Measurements from ENCODE around the gene PIGO. TPM values are rescaled to one million over a fixed set of nuclear protein-coding genes. Genes with fewer than 3 reads are reported as not detected.

Gene PIGO
- total and polyA plus RNA-seq, 2 of the 4 experiments (the other 2 are of a cell fraction): 9.3 to 18.2 TPM

DNA sequence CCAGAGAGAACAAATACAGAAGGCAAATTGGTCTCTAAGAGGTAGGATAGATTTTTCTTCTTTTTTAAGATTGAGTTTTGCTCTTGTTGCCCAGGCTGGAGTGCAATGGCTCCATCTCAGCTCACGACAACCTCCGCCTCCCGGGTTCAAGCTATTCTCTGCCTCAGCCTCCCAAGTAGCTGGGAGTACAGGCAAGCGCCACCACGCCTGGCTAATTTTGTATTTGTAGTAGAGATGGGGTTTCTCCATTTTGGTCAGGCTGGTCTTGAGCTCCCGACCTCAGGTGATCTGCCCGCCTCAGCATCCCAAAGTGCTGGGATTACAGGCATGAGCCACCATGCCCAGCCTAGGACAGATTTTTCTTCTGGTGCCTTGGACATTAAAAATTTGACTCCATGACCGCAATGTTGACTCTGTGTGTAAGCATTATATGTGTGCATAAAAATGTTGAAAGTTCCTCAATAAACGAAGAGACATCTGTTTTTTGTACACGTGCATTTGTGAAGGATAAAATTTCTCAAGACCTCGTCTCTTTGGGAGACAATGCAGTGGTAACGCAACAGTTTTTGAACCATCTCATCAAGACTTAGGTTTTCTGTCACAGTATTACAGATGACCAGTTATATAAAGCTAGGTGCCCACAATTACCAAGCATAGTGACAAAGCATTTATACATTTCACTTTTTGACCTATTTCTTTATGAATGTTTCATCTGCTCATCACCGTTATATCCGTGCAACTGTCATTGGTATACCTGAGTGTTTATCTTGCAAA, 41.3 kb downstream of the PIGO start:
- no peak overlapping the region for H3K18ac ChIP-seq (ENCODE audit: low read depth, low read length)
- H3K4ac ChIP-seq (ENCODE audit: low read depth, low read length): no peak overlapping the region
- H3K27ac ChIP-seq (ENCODE audit: insufficient read depth, low read length): no peak overlapping the region
- no peak overlapping the region for H2BK15ac ChIP-seq (ENCODE audit: low read depth, low read length)
- H4K20me1 ChIP-seq (ENCODE audit: insufficient read depth, low read length): peaks cover 13% of the 10 kb centered on the region; the same call in 1 of the 2 replicates
- no peak overlapping the region for H3K14ac ChIP-seq (replicated peaks; ENCODE audit: low read depth, low read length)
- no peak overlapping the region for H2AK9ac ChIP-seq (replicated peaks; ENCODE audit: low read depth, low read length, poor library complexity)
- H4K91ac ChIP-seq (ENCODE audit: insufficient read depth, low read depth, low read length): no peak overlapping the region
- no peak overlapping the region for H2BK5ac ChIP-seq (ENCODE audit: low read depth, low read length, poor library complexity, severe bottlenecking)
- DNase-seq (no peak), ATAC-seq (ENCODE audit: low read depth) (no peak)
- no peak overlapping the region for H4K5ac ChIP-seq (ENCODE audit: low read depth, low read length)
- no peak overlapping the region for H3K9ac ChIP-seq (ENCODE audit: low read depth, low read length)
- no peak overlapping the region for H3K4me2 ChIP-seq (ENCODE audit: low read depth, low read length)
- no peak overlapping the region for H3K56ac ChIP-seq (ENCODE audit: extremely low read depth, insufficient read depth, low read length)
- dilution Hi-C loops (cut with HindIII; ENCODE audit: low sequenced_read_pairs, unreplicated experiment): no loop called here
- no peak overlapping the region for H2BK120ac ChIP-seq (ENCODE audit: low read depth, low read length)
- no TSS peak for BruUV-seq (replicated peaks)
- peaks cover 30 to 43% of the 10 kb centered on the region in 2 experiments for H3K79me1 ChIP-seq (ENCODE audit: low read depth in 1 of 2, low read length in 2 of 2)
- peaks cover 5% of the 10 kb centered on the region; the same call in 1 of the 2 replicates for H3K9me1 ChIP-seq (ENCODE audit: insufficient read depth, low read length)
- intact Hi-C loops (cut with micrococcal nuclease): no loop called here
- H3K23ac ChIP-seq (ENCODE audit: low read depth, low read length): no peak overlapping the region
- no peaks in the 10 kb centered on the region for H3K9me3 ChIP-seq (ENCODE audit: control insufficient read depth, insufficient read depth, low read length)
- in situ Hi-C loops (cut with MboI; ENCODE audit: low sequenced_read_pairs): no loop called here
- H3K4me1 ChIP-seq (ENCODE audit: control insufficient read depth, insufficient read depth, low read length): no peaks in the 10 kb centered on the region
- H2AFZ ChIP-seq (replicated peaks; ENCODE audit: low read length, poor library complexity): no peak overlapping the region
- TF ChIP-seq RCOR1 (IDR thresholded peaks at IDR 0.05; ENCODE audit: insufficient replicate concordance, low read length) (no peak), MAZ (IDR thresholded peaks at IDR 0.05; ENCODE audit: borderline replicate concordance, low read depth, low read length) (no peak), CEBPB (IDR thresholded peaks at IDR 0.05; ENCODE audit: low read depth, low read length) (no peak), RAD21 (IDR thresholded peaks at IDR 0.05; ENCODE audit: low read length) (no peak)
- TF ChIP-seq, protein P1, sequence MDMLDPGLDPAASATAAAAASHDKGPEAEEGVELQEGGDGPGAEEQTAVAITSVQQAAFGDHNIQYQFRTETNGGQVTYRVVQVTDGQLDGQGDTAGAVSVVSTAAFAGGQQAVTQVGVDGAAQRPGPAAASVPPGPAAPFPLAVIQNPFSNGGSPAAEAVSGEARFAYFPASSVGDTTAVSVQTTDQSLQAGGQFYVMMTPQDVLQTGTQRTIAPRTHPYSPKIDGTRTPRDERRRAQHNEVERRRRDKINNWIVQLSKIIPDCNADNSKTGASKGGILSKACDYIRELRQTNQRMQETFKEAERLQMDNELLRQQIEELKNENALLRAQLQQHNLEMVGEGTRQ (IDR thresholded peaks at IDR 0.05; ENCODE audit: low read depth, low read length): no peak
- TF ChIP-seq, protein P2, sequence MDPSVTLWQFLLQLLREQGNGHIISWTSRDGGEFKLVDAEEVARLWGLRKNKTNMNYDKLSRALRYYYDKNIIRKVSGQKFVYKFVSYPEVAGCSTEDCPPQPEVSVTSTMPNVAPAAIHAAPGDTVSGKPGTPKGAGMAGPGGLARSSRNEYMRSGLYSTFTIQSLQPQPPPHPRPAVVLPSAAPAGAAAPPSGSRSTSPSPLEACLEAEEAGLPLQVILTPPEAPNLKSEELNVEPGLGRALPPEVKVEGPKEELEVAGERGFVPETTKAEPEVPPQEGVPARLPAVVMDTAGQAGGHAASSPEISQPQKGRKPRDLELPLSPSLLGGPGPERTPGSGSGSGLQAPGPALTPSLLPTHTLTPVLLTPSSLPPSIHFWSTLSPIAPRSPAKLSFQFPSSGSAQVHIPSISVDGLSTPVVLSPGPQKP (IDR thresholded peaks at IDR 0.05; ENCODE audit: borderline replicate concordance, low read depth, low read length): no peak
- peaks cover 51% of the 10 kb centered on the region for H3K36me3 ChIP-seq (ENCODE audit: control insufficient read depth, insufficient read depth, low read length)
- CTCF ChIA-PET: no interaction called here
- H2AK5ac ChIP-seq (ENCODE audit: low read depth, low read length): no peak overlapping the region
- 97% methylated on average over 5 of the region's 14 CpGs; no CpG with 5 or more reads in 1 of the 2 experiments for WGBS, 2 experiments (ENCODE audit: extremely low coverage in 2 of 2, insufficient read length in 1 of 2)
- H3K27me3 ChIP-seq (ENCODE audit: control insufficient read depth, insufficient read depth, low read length): no peaks in the 10 kb centered on the region
- H4K8ac ChIP-seq (ENCODE audit: low read depth in 2 of 2, low read length in 2 of 2): no peak overlapping the region
- no peak overlapping the region for H3K4me3 ChIP-seq (ENCODE audit: insufficient read depth, low read depth, low read length)
- no peak overlapping the region for H2BK20ac ChIP-seq (ENCODE audit: low read depth, low read length)
- POLR2A ChIA-PET (ENCODE audit: unreplicated experiment): interaction anchor here (0.6 kb wide), 1 partner anchor 16 kb away, joined by 15 read pairs; no protein-coding TSS in a partner anchor
